ENCODE data around the gene NINJ2. TPM values are rescaled to one million over a fixed set of nuclear protein-coding genes. Genes with fewer than 3 reads are reported as not detected.

The NINJ2 gene
- total RNA-seq, 1 donor from 2014 or later = 2.3 TPM

DNA sequence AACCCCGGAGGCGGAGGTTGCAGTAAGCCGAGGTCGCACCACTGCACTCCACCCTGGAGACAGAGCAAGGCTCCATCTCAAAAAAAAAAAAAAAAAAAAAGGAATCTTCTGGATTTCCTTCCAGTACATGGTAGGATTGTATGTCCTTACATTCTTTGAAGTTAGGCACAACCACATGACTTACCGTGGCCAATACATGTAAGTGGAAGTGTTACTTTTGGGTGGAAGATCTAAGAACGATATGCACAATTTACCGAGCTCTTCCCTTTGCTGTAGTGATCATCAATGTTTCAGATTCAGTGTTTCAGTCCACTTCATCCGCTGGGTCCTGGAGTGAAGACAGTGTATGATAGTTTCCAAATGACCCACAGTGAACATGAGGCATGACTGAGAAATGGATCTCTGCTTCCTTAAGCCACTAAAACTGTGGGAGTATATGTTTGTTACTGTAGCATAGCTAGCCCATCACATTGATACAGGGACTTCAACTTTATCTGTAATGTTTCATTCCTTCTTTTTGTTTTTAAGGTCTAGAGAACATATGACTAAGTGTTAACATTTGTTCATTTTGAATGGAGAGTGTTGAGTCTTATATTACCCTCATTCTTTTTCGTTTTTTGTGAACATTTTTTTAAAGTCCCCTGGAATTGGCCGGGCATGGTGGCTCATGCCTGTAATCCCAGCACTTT lies 18.5 kb upstream of the NINJ2 start:
- Mint-ChIP-seq H3K27ac (ENCODE audit: unreplicated experiment) (no peak overlapping the region), H3K4me1 (ENCODE audit: unreplicated experiment) (peaks cover 3% of the 10 kb centered on the region), H3K4me3 (ENCODE audit: unreplicated experiment) (no peak overlapping the region), H3K27me3 (ENCODE audit: unreplicated experiment) (peaks cover 2% of the 10 kb centered on the region), H3K9me3 (ENCODE audit: unreplicated experiment) (no peaks in the 10 kb centered on the region), H3K36me3 (ENCODE audit: low read depth, unreplicated experiment) (no peaks in the 10 kb centered on the region)
- no peak for DNase-seq (ENCODE audit: low spot score)
- TF ChIP-seq, protein P1, sequence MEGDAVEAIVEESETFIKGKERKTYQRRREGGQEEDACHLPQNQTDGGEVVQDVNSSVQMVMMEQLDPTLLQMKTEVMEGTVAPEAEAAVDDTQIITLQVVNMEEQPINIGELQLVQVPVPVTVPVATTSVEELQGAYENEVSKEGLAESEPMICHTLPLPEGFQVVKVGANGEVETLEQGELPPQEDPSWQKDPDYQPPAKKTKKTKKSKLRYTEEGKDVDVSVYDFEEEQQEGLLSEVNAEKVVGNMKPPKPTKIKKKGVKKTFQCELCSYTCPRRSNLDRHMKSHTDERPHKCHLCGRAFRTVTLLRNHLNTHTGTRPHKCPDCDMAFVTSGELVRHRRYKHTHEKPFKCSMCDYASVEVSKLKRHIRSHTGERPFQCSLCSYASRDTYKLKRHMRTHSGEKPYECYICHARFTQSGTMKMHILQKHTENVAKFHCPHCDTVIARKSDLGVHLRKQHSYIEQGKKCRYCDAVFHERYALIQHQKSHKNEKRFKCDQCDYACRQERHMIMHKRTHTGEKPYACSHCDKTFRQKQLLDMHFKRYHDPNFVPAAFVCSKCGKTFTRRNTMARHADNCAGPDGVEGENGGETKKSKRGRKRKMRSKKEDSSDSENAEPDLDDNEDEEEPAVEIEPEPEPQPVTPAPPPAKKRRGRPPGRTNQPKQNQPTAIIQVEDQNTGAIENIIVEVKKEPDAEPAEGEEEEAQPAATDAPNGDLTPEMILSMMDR (IDR thresholded peaks at IDR 0.05; ENCODE audit: unreplicated experiment) = no peak

DNA sequence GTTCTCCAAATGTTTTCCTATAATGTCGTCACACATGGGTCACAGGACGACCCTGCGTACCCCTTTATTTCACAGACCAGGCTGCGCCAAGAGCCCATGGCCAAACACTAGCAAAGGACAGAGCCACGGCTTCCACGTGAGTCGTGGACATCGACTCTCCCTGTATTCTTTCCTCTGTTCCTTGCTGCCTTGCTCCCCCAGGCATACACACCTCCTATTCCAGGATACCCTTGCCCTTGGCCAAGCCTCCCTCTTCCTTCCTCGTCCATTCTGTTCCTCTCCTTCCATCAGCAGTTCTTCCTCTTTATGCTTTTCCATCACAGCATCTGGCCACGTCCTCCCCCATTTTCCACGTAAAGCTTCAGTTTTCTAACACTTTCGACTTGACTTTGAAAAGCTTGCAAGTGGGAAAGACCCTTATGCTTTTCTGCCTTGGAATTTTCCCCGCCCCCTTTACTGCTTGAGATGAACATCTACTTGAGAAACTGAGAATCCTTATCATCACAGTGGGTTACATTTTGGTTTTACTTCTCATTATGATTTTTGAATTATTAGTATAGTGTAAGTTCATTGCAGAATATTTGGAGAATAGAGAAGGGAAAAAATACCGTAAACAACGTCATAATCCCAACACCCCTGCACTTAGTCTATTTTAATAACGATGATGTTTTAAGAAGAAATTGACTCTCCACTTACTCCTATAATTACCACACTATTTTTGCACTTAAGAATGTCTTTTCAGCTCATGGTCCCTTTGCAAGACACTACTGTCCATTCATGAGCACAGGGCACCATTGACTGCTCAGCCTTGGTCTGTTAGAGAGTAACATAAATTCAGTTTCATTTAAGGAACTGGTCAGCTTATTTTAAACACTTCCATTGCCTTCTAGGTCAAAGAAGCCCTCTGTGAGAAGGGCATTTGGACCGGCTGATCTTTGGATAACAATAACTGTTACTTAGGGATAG lies 15.8 kb upstream of the NINJ2 start:
- Mint-ChIP-seq H3K4me3 (ENCODE audit: unreplicated experiment) (no peak overlapping the region), H3K27ac (ENCODE audit: unreplicated experiment) (no peak overlapping the region), H3K27me3 (ENCODE audit: unreplicated experiment) (peaks cover 2% of the 10 kb centered on the region), H3K36me3 (ENCODE audit: low read depth, unreplicated experiment) (no peaks in the 10 kb centered on the region), H3K4me1 (ENCODE audit: unreplicated experiment) (no peaks in the 10 kb centered on the region), H3K9me3 (ENCODE audit: unreplicated experiment) (no peaks in the 10 kb centered on the region)
- DNase-seq (ENCODE audit: low spot score) = no peak
- TF ChIP-seq, protein P1 (IDR thresholded peaks at IDR 0.05; ENCODE audit: unreplicated experiment) = no peak

DNA sequence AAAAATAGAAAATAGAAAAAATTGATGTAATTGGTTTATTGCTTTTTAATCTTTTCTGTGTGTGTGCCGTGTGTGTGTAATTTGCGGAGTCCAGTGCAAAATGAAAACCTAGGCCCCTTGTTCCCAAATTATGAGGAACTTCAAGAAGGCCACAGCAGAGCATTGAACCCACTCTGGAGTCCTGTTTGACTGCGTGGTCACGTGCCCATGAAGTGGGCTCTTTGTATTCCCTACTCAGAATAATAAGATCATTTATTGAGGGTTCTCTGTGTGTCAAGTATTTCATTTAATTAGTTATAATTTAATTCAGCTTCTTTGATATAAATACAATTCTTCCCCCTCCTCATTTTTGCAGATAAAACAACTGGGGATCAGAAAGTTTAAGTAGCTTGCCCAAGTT lies 12.3 kb upstream of the NINJ2 start:
- Mint-ChIP-seq H3K4me3 (ENCODE audit: unreplicated experiment) (no peak overlapping the region), H3K4me1 (ENCODE audit: unreplicated experiment) (no peaks in the 10 kb centered on the region), H3K27ac (ENCODE audit: unreplicated experiment) (no peak overlapping the region), H3K36me3 (ENCODE audit: low read depth, unreplicated experiment) (no peaks in the 10 kb centered on the region), H3K9me3 (ENCODE audit: unreplicated experiment) (no peaks in the 10 kb centered on the region), H3K27me3 (ENCODE audit: unreplicated experiment) (no peaks in the 10 kb centered on the region)
- DNase-seq (ENCODE audit: low spot score) = no peak
- TF ChIP-seq, protein P1 (IDR thresholded peaks at IDR 0.05; ENCODE audit: unreplicated experiment) = no peak

DNA sequence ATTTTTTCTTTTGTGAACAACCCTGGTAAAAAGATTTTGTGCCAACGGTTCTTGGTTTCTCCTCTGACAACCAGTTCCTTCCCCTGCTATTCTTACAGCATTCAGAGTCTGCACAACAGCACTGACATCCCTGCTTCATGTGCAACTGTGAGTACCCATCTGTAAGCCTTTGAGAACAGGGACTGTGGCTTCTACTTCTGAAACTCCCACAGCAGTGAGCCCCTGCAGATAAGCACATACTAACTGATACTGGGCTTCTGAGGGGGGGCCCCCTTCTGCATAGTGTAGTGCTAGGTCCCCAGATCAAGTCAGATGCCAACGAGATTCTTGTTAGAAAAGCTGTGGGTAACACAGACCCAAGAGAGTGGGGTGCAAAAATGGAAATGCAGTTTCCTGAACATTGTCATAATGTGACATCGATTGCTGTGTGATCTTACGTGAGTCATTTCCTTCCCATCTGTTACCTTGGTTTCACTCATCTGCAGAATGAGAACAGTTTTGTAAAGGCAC lies 11.1 kb upstream of the NINJ2 start:
- TF ChIP-seq, protein P1 (IDR thresholded peaks at IDR 0.05; ENCODE audit: unreplicated experiment) = no peak
- no peak overlapping the region for H3K27ac Mint-ChIP-seq (ENCODE audit: unreplicated experiment)
- no peak overlapping the region for H3K4me3 Mint-ChIP-seq (ENCODE audit: unreplicated experiment)
- H3K9me3 Mint-ChIP-seq (ENCODE audit: unreplicated experiment) = no peaks in the 10 kb centered on the region
- no peaks in the 10 kb centered on the region for H3K27me3 Mint-ChIP-seq (ENCODE audit: unreplicated experiment)
- no peaks in the 10 kb centered on the region for H3K36me3 Mint-ChIP-seq (ENCODE audit: low read depth, unreplicated experiment)
- H3K4me1 Mint-ChIP-seq (ENCODE audit: unreplicated experiment) = no peaks in the 10 kb centered on the region
- no peak for DNase-seq (ENCODE audit: low spot score)
